GM21786 (cell line): Measurements from ENCODE around the gene ZDHHC18.
"Not testable (repeated sequence)": the region's sequence is repeated elsewhere in the genome, so short reads cannot be mapped to it uniquely, and the experiment has no call there.

ENCODE experiments used
- ATAC-seq: cut with Tn5 transposase; IDR thresholded peaks from one replicate; pipeline ENCODE4 v1.9.1; 2021; ENCODE audit not compliant: unreplicated experiment

ZDHHC18 gene

GRCh38 chr1:26791148-26791547, 35.3 kb upstream of the ZDHHC18 start:
- ATAC-seq = no peak

- ATAC-seq = no peak
These were observed 34.9 kb upstream of the ZDHHC18 start for GRCh38 chr1:26791626-26792025.

GRCh38 chr1:26792924-26793323, 33.6 kb upstream of the ZDHHC18 start:
- no peak for ATAC-seq

- ATAC-seq = no peak
These were observed 32.1 kb upstream of the ZDHHC18 start for GRCh38 chr1:26794391-26794790.

GRCh38 chr1:26797627-26798026, 28.9 kb upstream of the ZDHHC18 start:
- ATAC-seq = no peak

- no peak for ATAC-seq
These were observed 26.9 kb upstream of the ZDHHC18 start for GRCh38 chr1:26799479-26800142.

- not testable (repeated sequence) for ATAC-seq
These were observed 22.6 kb upstream of the ZDHHC18 start for GRCh38 chr1:26803932-26804331.

GRCh38 chr1:26810105-26810504, 16.4 kb upstream of the ZDHHC18 start:
- ATAC-seq = not testable (repeated sequence)

GRCh38 chr1:26811057-26811456, 15.4 kb upstream of the ZDHHC18 start:
- ATAC-seq = no peak

GRCh38 chr1:26811708-26812107, 14.8 kb upstream of the ZDHHC18 start:
- no peak for ATAC-seq

- ATAC-seq = no peak
These were observed 12.1 kb upstream of the ZDHHC18 start for GRCh38 chr1:26814377-26814776.

GRCh38 chr1:26814893-26815292, 11.6 kb upstream of the ZDHHC18 start:
- no peak for ATAC-seq

GRCh38 chr1:26820784-26821269, 5.7 kb upstream of the ZDHHC18 start:
- peak; percentile 96 for ATAC-seq

GRCh38 chr1:26822737-26823395, 3.6 kb upstream of the ZDHHC18 start:
- no peak for ATAC-seq

- ATAC-seq = no peak
These were observed 1.8 kb upstream of the ZDHHC18 start for GRCh38 chr1:26824731-26825130.

- no peak for ATAC-seq
These were observed 667 bp downstream of the ZDHHC18 start for GRCh38 chr1:26827106-26827604.

GRCh38 chr1:26827663-26828062, 1.2 kb downstream of the ZDHHC18 start:
- ATAC-seq = no peak

GRCh38 chr1:26828411-26828991, 2.0 kb downstream of the ZDHHC18 start:
- no peak for ATAC-seq

GRCh38 chr1:26829184-26829911, 2.9 kb downstream of the ZDHHC18 start:
- no peak for ATAC-seq

- no peak for ATAC-seq
These were observed 4.6 kb downstream of the ZDHHC18 start for GRCh38 chr1:26831059-26831458.

GRCh38 chr1:26831546-26832248, 5.2 kb downstream of the ZDHHC18 start:
- ATAC-seq = no peak
